Erythroblast (primary cell): ENCODE results near the gene FER1L5.

Experiments
- GATA1 ChIP-seq: IDR thresholded peaks from 2 replicates; pipeline ENCODE4 v1.6.1; 2011; ENCODE audit warnings: low read depth, mild to moderate bottlenecking, control low read depth, low read length, moderate library complexity
- POLR2A ChIP-seq: IDR thresholded peaks from 2 replicates; pipeline ENCODE4 v1.6.1; 2011; ENCODE audit warnings: mild to moderate bottlenecking, low read length

DNA sequence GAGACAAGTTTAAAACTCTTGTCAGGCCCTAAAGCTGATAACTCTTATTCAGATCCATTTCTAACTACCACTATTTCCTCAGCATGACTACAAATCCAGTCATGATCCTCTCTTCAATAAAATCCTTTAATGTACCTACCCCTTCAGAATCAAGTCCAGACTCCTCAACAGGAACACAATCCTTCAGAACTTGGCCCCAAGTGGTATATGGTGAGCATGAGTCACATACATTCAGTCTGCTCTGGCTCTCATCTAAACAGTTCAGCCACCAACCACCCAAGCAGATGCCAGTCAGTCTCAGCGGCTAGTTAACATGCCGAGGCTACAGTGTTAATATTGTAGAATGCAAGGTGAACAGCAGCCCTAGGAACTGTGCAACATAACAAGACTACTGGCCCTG lies 87.6 kb downstream of the FER1L5 start:
- TF ChIP-seq POLR2A (no peak), GATA1 (no peak)
